Superior temporal gyrus (tissue), 1 donor: ENCODE data around the gene PFKFB3.
A peak's percentile ranks its signal among the peaks of the same experiment; 100 is the strongest.
"Not testable (repeated sequence)": the region's sequence is repeated elsewhere in the genome, so short reads cannot be mapped to it uniquely, and the experiment has no call there.

ENCODE experiments used
- DNase-seq: peaks from one replicate; pipeline ENCODE4 v3.0.0-alpha.2; 2016; ENCODE audit errors: extremely low spot score

The PFKFB3 gene

DNA sequence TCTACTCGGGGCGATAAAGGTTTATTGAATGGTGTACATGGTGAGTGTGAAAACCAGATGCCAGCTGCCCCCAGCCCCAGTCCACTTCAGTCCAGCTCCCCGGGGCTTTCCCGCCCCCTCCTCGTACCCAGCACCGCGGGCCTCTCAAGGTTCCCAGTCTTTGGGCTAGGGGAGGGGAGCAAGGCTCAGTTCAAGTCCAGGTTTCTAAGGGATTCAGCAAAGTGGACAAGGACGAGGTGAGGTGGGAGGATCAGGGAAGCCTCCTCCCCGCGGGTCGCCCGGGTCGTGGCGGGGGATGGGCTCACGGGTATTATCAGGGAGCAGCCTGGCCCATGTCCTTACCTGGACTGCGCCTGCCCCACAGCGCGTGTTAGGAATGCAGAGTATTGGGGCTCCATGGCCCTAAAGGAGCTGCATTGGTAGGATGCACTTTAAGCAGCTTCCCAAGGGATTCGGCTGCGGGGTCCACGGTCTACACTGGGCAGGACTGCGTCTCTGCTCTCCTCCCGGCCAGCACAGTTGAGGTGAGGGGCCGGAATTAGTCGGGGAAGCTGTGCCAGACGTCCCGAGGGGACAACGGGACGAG lies 541 bp upstream of the PFKFB3 start:
- DNase-seq = no peak

DNA sequence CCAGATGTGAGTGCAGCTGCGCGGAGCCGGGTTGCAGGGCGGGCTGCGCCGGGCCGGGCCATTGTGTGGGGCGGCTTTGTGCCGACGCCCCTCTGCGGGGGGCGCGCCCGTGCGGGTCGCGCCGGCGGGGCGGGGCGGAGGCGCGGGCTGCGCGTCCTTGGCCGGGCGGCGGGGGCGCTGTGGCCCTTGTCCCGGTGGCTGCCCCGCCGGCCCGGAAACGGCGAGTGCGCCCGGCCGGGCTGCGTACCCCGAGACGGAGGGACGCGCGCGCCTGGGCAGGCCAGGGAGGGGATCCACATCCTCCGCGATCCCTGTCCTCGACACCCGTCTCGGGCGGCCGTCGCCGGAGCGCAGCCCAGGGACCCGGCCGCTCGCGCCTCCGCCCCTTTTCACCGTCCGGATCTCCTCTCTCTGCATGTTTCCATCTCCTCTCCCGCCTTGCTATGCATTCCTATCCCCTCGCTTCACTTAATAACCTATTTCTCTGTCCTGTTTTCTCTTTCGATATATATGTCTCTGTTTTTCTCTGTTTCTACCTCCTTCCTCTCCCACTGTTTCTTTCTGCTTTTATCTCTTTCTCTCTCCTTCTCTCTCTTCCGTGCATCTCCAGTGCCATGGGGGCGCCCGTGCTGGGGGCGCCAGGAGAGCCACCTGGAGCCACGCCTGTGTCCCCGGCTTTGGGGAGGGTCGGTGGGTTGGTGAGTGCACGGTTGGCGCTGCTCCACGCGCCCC lies 765 bp downstream of the PFKFB3 start:
- peak; percentile 57 for DNase-seq

DNA sequence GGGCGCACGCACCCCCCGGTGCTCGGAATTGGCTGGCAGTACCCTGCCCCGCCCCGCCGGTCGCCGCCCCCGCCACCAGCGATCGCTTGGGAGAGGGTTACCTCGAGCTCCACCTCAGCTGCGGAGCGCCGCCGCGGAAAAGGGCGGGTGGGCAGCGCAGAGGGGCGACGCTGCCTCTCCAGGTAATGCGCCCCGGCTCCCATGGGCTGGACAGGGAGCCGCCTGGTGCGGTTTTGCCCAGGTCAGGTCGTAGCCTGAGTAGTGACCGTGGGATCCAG lies 1.3 kb downstream of the PFKFB3 start:
- DNase-seq = no peak

DNA sequence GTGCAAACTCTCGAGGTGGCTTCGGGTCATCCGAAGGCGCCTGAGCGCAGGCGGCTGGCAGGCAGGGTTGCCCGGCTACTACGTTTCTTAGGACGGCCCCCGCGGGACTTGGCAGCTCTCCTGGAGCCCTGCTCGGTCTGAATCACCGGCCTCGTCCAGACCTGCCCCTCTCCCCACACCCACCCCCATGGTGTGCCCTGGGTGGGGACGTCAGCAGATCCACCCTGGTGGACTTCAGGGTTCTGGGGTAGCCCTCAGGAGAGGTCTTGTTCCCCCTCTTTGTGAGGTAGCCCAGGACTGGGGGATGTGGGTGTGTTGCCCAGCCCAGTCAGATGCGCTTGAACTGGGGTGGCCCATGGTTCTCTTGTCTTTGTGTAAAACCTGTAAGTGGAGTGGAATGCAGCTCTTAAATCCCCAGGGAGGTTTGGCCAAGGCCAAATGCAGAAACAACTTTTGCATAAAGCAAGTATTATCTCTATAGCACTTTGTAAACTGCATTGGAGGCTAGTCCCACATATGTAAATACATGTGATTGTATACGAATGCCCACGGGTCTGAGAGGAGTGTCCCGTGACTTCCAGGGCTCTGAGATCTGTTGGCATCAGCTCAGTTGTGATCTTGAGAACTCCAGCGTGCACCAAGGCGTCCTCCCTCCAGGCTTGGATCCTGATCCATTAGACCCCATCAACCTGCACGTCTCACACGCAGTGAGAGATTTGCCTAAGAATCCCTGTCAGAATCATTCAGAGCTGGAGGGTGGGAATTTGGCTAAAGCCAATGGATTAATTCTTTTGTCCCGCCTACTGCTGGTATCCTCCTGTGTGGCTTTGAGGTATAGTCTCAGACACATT lies 1.8 kb downstream of the PFKFB3 start:
- no peak for DNase-seq

DNA sequence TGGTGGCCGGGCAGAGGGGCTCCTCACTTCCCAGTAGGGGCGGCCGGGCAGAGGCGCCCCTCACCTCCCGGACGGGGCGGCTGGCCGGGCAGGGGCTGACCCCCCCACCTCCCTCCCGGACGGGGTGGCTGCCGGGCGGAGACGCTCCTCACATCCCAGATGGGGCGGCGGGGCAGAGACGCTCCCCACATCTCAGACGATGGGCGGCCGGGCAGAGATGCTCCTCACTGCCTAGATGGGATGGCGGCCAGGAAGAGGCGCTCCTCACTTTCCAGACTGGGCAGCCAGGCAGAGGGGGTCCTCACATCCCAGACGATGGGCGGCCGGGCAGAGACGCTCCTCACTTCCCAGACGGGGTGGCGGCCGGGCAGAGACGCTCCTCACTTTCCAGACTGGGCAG lies 3.8 kb downstream of the PFKFB3 start:
- not testable (repeated sequence) for DNase-seq

DNA sequence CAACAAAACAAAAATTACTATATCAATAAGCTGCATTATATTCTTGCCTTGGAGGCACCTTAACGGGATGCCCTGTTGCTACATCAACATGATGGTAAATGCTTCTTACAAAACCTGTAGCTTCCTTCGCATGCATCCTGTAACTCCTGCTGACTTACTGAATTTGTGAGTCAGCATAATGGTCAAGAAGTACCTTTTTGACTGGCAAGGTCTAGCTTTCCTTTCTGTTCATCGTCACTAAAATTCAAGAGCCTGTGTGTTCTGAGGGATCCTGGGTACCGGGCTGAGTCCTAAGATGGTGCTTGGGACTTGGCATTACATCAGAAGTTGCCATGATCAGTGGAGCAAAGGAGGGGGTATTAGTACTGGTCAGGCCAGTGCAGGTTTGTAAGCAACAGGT lies 4.9 kb downstream of the PFKFB3 start:
- no peak for DNase-seq

DNA sequence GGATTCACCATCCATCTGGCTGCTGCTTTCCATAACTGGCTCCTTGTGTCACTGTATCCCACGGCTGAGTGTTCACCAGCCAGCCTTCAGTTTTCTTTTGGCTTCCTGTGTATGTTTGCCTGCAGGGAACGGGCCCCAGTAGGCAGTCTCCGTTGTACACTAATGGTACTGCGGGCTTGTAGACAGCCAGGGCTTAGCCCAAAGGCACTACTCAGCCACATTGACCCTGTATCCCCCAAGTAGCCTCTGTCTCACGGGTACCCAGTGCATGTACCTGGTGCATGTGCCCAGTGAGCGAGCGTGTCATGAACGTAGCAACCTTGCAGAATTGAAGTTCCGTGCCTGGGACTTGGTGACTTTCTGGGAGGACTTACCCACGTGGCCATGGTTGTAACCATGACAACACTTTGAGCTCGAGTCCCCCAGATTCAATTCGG lies 6.1 kb downstream of the PFKFB3 start:
- peak; percentile 49 for DNase-seq

DNA sequence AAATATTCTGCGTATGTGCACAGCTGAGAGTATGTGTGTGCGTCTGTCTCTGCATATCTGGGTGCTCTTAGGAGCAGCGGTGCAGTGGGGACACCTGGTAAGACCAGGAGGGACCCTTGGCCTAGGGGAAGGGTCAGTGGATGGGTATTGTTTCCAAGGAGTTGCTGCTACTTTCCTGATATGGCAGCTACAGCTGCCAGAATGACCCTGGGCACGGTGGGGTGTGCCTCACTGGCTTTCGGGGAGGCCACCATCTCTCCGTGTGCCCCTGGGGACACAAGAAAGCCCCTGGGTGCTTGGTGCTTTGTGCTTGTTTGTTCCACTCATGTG lies 8.6 kb downstream of the PFKFB3 start:
- no peak for DNase-seq

DNA sequence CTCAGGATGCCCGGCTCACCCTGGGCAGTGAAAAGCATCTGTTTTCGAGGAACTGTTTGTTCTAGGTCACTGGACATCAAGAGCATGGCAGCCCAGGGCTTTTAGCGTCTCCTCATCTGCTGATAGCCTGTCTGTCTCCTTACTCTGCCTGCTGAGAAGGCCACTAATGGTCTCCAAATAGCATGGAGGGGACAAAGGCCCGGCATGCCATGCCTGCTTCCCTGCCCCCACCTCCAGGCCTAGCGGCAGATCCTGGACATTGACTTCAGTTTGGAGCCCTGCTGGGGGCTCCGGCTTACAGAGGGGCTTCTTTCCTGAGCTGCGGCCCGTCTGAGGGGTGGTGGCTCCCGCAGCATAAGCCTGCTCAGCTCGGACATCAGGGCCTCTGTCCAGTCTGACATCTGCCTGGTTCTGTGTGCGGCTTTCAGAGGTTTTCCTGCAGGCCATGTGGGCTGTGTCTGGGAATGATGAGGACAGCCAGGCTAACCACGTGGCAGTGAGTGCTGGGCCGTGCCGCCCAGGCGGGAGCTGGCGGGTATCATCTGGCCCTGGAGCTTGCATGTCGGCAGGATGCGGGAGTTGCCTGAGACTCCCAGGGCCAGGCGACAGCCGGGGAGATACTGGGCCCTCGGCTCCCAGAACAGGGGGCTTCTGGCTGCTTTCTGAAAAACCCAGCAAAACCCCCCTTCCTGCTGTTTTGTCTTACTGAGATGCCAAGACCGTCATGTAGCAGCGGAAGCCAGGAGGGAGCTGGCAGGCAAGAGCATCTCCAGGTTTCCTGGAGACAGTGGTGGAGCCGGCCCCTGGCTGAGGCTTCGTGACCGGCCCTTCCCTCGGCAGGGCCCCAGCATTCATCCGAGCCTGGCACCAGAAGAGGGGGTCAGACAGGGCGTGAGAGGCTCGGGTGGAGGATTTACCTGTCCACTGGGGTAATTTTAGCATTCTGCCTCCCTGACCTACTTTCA lies 9.2 kb downstream of the PFKFB3 start:
- DNase-seq = peak; percentile 87

DNA sequence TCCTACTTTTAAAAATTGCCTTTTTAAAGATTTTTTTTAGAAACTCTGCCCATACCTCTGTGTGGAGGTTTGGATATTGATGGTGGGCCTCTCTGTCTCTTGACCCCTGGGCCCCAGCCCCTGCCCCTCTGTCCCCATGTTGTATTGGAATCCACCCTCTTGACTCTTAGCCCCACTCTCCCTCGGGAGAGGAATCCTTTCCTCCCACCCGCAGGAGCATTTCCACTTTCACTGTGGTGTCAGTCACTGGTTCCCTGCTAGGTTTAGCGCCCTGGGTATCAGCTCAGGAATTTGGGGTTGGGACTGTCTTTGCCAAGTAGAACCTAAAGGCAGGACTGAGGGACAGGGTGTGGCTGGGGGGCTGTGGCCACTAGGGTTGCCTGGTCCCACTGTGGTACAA lies 10.1 kb downstream of the PFKFB3 start:
- DNase-seq = no peak

DNA sequence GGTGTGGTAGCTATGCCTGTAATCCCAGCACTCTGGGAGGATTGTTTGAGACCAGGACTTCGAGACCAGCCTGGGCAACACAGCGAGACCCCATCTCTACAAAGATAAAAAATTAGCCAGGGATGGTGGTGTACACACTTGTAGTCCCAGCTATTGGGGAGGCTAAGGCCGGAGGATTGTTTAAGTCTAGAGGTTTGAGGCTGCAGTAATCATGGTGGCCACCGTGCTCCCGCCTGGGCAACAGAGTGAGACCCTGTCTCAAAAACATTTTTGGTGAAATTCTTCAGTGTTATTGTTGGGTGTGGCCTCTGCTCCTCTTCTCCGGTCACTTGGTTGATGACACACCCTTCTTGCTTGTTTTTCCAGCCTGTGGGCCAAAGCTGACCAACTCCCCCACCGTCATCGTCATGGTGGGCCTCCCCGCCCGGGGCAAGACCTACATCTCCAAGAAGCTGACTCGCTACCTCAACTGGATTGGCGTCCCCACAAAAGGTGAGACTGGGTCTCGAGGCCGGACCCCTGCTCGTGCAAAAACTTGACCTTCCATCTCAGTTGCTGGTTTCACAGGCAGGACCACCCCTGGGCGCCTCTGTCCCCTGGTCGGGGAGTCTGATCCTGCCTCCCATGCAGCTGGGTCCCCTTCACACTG lies 10.6 kb downstream of the PFKFB3 start:
- DNase-seq = no peak

DNA sequence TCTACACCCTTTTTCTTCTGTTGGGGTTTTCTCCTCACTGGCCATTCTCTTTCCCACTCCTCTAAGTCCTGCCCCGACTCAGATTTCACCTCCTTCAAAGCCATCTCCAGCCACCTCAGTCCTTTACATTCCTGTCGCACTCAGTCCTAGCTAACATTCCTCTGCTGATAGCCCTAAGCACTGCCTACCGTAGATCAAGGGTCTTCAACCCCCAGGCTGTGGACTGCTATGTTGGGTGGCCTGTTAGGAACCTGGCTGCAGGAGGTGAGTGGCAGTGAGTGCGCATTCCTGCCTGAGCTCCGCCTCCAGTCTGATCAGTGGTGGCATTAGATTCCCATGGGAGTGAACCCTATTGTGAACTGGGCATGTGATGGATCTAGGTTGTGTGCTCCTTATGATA lies 11.2 kb downstream of the PFKFB3 start:
- DNase-seq = no peak

DNA sequence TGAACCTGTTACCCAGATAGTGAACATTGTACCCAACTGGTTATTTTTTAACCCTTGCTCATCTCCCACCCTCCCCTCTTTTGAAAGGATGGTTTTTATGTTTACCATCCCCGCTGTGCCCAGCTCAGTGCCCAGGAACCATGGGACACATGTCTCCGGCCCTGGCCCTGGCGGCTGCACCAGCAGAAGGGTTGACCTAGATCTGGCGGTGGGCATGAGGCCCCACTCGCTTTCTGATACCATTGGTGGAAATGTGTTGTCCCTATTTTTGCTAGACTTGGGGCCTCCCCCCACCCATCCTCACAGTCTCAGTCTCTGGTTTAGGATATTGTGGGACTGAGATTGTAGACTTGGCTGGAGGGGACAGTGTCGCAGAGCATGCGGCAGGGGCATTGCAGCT lies 11.9 kb downstream of the PFKFB3 start:
- no peak for DNase-seq

DNA sequence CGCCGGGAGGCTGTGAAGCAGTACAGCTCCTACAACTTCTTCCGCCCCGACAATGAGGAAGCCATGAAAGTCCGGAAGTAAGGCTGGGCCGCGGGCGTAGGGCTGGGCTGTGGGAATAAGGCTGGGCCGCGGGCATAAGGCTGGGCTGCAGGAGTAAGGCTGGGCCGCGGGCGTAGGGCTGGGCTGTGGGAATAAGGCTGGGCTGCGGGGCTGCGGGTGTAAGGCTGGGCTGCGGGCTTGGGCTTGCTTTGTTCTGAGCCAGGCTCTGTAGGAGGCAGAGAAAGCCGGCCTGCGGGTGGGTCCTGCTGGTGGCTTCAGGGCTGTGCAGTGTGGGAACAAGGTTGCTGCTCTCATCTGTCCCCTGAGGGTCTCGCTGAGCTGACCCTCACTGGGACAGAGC lies 12.5 kb downstream of the PFKFB3 start:
- no peak for DNase-seq

DNA sequence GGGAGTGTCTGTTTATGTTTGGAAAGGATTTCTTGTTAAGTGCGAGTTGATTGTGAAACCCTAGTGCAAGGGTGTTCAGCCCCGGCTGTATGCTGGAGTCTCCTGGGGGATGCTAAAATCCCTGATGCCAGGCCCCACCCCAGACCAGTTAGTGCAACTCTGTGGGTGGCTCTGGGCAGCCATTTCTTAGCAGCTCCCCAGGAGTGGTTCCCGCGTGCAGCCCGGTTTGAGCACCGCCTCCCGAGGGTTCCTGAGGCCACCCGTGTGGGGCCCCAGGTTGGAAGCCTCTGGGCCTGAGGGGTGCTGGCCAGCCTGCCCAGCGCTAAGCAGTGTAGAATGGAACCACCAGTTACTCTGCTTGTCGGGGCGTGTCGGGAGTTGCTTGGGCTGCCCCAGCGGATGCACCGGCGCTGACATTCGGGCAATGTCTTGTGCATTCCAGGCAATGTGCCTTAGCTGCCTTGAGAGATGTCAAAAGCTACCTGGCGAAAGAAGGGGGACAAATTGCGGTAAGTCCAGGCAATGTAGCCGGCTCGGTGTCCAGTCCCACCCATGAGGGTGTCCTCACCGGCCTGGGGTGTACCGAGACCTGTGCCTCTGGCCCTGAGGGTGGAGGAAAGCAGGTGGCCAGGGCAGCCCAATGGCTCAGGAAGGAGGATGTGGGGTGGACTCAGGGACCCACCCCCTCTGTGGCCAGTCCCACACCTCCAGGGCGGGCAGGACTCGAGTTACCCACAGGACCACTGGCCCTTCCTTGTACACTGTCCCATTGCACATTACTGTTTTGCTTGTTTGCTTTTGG lies 13.2 kb downstream of the PFKFB3 start:
- no peak for DNase-seq

DNA sequence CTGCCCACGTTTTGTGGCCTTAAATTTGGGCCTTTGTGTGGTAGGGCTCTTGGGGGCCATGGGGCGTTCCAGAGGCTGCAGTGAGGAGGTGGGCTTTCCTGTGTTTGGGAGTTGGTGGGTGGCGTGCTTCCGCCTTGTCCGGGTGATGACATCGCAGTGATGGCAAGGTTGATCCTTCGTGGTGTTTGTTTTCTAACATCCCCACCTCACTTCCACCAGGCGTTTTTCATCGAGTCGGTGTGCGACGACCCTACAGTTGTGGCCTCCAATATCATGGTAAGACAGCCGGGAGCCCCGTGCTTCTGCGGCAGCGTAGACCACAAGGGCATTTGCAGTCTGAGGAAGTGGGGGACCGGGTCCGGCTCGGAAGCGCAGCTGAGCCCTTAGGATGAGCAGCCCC lies 14.2 kb downstream of the PFKFB3 start:
- DNase-seq = no peak

DNA sequence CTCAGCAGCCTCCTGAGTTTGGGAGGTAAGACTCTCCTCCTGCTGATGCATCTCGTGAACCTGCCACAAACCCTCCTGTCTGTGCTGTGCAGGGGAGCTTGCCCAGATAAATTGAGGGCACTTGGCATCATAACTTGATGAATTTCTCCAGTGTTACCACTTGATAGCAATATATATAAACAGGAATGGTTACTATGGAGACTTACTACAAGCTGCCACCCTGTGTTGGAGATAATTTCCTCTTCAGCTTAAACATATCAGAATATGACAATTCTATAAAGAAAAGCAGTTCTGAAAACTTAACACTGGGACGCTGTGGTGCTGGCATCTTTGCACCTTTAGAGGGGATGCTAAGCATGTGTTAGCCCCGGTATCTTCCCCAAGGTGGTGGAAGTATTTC lies 14.9 kb downstream of the PFKFB3 start:
- no peak for DNase-seq

DNA sequence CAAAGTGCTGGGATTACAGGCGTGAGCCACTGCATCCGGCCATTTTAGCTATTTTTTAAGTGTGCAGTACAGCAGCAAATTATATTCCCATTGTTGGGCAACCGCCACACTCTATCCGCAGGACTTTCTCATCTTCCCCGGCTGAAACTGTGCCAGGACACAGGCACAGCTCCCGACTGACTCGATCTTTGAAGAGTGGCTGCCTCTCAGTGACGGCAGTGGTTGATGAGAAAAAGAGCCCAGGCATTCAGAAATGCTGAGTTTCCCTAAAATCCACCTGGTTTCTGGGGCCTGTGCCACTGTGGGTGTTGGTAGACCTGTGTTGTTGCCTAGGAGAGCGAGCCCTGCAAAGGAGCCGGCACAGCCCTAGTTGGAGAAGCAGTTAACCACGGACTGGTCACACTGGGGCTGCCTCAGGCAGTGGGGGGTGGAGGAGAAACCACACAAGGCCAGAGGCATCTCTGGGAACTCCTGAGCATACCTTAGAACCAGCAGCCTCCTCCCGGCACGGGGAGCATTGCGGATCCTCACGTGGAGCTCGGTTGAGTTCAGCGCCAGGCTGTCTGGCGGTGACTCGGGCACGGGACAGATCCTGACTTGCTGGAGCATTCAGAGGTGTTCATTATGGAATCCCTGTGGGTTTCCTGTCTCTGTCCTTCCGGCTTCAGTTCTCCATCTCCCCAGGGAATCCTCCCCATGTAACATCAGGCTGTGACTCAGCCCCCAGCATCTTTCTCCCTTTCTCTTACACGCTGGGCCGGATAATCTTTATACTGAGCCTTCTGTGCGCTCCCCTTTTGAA lies 16.2 kb downstream of the PFKFB3 start:
- peak; percentile 32 for DNase-seq

DNA sequence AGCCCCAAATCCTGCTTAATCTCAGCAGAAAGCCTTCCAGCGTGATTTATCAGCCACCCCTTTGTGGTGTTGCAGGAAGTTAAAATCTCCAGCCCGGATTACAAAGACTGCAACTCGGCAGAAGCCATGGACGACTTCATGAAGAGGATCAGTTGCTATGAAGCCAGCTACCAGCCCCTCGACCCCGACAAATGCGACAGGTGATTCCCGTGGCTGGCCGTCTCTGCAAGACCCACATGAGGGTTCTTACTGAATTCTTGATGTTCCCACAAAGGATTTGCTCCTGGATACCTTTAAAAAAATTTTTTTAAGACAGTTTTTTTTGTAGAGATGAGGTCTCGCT lies 16.7 kb downstream of the PFKFB3 start:
- no peak for DNase-seq
